GM18907 (cell line): ENCODE data around the gene MT2A.
A peak's percentile ranks its signal among the peaks of the same experiment; 100 is the strongest.

Experiments
- ATAC-seq: cut with Tn5 transposase; IDR thresholded peaks from one replicate; pipeline ENCODE4 v1.9.1; 2021; ENCODE audit warnings: mild to moderate bottlenecking, moderate library complexity; ENCODE audit not compliant: unreplicated experiment

Gene MT2A

DNA sequence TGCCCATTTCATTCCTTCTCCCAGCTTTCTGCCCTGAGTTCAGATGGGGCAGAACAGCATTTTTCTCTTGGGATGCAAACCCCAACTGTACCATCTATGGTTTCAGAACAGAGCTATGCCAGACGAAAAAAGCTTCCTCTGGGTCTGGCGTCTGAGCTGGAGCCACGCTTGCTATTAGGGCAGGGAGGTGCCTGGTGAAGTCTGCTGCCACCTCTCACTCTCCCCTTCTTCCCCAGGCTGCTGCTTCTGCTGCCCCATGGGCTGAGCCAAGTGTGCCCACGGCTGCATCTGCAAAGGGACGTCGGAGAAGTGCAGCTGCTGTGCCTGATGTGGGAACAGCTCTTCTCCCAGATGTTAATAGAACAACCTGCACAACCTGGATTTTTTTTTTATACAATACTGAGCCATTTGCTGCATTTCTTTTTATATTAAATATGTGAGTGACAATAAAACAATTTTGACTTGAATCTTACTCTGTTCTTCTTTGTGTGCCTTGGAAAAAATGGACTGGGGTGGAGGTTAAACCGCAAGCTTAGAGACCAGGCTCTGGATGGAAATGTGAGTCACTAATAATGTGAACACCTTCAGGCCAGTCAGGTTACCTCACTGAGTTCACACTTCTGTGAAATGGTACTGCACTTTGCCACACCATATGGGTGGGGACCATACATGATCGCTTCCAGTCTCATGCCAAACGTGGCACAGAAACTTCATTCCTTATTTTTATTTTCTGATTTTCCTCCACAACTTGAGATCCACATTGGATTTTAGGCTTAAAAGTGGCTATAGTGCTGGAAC lies 28.4 kb downstream of the MT2A start:
- ATAC-seq = no peak

DNA sequence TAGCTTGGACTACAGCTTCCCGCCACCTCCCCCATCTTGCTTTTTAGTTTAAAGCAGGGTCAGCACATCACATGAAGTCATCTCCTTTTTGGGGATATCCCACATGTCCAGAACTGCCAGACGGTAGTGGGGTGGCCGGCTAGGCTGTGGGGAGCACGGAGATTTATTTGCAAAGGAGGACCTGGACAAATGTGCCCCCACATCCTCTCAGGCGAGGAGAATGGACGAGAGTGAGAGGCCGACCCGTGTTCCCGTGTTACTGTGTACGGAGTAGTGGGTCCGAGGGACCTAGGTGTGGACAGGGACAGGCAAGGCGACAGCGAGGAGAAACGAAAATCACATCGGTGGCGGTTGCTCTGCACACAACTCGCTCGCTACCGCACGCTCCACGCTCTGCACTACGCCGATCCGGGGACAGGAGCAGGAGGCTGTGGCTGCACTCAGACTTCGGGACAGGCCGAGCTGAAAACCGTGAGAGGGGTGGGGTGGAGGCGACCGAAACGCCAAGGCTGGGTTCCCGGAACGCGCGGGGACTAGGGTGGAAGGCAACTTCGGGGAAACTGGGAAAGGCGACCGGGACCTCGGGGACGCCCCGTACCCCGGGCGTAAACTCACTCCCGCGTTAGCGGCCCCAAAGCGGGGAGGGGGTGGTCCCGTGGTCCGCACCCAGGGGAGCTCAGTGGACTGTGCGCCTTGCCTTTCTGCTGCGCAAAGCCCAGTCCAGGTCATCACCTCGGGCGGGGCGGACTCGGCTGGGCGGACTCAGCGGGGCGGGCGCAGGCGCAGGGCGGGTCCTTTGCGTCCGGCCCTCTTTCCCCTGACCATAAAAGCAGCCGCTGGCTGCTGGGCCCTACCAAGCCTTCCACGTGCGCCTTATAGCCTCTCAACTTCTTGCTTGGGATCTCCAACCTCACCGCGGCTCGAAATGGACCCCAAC lies 29.7 kb downstream of the MT2A start, which contains the start of gene MT1A:
MT1A (plus strand) TSS at position 853 of the 937 bp plus-strand sequence; CDS start at position 926, 73 bp downstream.
- ATAC-seq = no peak

DNA sequence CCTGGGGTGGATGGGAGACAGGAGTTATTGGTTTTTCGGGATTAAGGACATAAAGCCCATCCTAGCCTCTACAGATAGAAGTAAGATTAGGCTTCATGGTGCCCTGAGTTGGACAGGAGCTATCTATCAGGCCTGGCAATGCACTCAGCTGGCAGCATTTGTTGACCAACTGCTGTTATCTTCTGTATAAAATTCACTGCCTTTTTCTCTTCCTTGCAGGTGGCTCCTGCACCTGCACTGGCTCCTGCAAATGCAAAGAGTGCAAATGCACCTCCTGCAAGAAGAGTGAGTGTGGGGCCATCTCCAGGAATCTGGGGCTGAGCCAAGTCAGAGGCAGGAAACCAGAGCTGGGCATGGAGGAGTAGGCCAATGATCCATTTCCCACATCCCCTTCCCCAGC lies 30.7 kb downstream of the MT2A start:
- no peak for ATAC-seq

DNA sequence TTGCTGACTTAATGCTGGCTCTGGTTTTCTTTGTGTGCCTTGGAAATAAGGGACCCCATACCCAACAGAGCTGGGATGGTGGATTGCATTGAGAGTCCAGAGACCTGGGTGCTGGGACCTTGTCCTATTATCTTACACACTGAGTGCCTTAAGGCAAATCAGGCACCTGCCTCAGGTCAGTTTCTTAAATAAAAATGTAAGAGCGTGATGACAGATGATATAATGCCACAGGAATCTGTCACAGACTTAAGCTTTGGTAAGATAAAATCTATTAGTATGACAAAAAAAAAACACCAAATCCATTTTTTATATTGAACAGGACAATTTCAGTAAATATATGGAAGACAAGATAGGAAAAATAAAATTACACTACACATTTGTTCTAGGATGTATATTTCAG lies 31.7 kb downstream of the MT2A start:
- ATAC-seq = no peak

DNA sequence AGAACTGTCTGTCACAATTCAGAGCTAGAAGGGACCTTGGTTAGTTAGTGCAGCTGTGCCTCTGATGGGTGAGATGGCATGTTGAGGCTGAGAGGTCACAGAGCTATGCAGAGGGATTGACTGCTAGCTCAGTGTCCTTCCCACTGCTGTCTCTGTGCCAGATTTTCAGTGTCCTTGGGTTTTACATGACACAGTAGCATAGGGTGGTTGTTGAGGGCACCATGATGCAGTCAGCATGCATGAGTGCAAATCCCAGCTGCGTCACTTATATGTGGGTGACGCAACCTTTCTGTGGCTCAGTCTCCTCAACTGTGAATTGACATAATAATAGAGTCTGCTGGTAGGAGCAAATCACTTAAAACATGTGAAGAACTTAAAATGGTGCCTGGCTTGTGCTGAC lies 32.8 kb downstream of the MT2A start:
- no peak for ATAC-seq

DNA sequence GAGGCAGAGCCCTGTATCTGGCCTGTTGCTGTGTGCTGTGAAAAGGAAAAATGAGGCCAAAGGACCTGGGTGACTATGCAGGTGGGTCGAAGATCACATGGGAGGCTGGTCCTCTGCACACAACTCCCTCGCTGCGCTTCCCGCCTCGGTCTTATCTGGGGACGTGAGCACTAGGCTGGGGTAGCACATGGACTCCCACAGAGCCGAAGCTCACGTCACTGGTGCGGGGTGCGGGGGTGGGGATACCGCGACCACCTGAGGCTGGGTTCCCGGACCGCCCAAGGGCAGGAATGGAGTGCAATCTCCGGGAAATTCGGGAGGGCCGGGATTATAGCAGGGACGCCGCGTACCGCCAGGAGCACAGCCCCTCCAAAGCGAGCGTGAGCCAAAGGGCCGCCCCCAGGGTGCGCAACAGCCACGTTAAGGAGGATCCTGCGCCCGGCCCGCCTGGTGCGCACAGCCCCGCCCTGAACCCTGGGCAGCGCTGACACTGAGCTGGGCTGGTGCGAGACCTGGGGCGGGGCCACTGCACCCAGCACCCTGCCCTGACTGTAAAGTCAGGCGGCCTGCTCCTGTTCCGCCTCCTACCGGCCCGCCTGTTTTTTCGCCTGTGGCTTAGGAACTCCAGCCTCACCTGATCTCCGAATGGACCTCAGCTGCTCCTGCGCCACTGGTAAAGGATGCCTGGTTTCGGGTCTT lies 34.8 kb downstream of the MT2A start:
- ATAC-seq = peak; percentile 77

- no peak for ATAC-seq
These were observed 35.4 kb downstream of the MT2A start for GRCh38 chr16:56643833-56644232.

GRCh38 chr16:56645311-56645710 lies 36.9 kb downstream of the MT2A start:
- ATAC-seq = no peak

DNA sequence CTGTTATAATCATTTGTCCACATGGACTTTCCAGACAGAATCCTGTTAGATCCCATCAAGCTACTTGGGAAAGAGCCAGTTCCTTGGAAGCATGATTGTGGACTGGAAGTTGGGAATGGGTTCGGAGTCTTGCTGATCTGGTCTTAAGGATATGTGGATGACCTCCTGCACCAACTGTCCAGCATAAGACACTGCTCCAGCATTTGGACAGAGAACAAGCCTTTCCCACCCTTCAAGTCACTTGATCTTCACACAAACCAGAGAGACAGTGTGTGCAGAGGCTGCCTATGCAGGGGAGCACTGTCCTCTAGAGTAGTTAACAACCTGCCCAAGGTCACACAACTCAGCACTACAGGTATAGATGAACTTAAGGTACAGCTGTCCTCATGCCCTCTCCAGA lies 37.5 kb downstream of the MT2A start:
- no peak for ATAC-seq

- no peak for ATAC-seq
These were observed 39.5 kb downstream of the MT2A start for GRCh38 chr16:56647641-56648431.

DNA sequence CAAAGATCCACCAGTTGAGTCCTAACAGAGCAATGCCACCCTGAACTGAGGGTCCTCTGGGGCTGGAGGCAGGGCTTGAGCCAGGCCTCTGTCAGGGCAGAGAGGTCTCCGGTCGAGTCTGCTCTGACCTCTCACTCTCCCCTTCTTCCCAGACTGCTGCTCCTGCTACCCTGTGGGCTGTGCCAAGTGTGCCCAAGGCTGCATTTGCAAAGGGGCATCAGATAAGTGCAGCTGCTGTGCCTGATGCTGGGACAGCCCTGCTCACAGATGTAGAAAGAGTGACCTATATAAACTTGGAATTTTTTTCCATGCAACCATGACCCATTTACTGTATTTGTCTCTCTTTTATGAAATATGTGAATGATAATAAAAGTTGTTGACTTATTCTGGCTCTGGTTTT lies 40.9 kb downstream of the MT2A start:
- ATAC-seq = no peak

- ATAC-seq = no peak
These were observed 41.4 kb downstream of the MT2A start for GRCh38 chr16:56649820-56650219.

- no peak for ATAC-seq
These were observed 43.2 kb downstream of the MT2A start, which contains the start of gene MT1B for GRCh38 chr16:56651586-56651985. MT1B (plus strand) TSS chr16:56651886; CDS start chr16:56651954, 68 bp downstream.

- ATAC-seq = no peak
These were observed 44.2 kb downstream of the MT2A start for GRCh38 chr16:56652600-56652999.

- ATAC-seq = no peak
These were observed 44.8 kb downstream of the MT2A start for GRCh38 chr16:56653218-56653617.

GRCh38 chr16:56657555-56658326 lies 49.4 kb downstream of the MT2A start, which contains the start of gene MT1F:
MT1F (plus strand) TSS chr16:56657959; CDS start chr16:56658059, 100 bp downstream.
- ATAC-seq = peak; percentile 60

DNA sequence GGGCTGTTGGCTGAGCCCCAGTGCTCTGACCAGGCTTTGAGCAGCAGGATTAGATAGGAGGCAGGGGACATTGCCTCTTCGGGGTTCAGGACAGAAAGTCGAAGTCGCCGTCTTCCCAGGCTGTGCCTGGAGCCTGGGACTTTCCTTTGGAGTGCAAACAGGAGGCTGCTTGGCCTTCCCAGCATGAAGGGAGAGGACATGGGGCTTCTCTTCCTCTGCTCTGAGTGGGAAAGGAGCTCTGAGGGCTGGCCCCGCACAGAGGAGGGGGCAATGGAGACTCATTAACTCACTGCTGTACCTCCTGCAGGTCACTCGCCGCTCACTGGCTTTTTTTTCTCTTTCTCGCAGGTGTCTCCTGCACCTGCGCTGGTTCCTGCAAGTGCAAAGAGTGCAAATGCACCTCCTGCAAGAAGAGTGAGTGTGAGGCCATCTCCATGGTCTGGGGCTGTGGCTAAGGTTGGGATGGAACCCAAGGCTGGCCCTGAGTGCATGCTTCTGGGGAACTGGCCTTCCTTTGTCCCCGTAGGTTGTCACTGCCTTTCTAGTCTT lies 50.0 kb downstream of the MT2A start:
- no peak for ATAC-seq
